Activated naive CD8-positive, alpha-beta T cell treated with anti-CD3 and anti-CD28 coated beads for 36 hours (primary cell): ENCODE data around the gene C21orf58. TPM values are rescaled to one million over a fixed set of nuclear protein-coding genes. Genes with fewer than 3 reads are reported as not detected.

Experiments used
- DNase-seq: peaks from one replicate; pipeline ENCODE4 v3.0.0; 2021
- H3K27ac Mint-ChIP-seq: one replicate; pipeline ENCODE4 v1.8.0; 2022; ENCODE audit warnings: mild to moderate bottlenecking, moderate library complexity, mixed read lengths
- H3K27me3 Mint-ChIP-seq: one replicate; pipeline ENCODE4 v1.8.0; 2022; ENCODE audit warnings: mild to moderate bottlenecking, mixed read lengths
- H3K36me3 Mint-ChIP-seq: one replicate; pipeline ENCODE4 v1.8.0; 2021; ENCODE audit warnings: mild to moderate bottlenecking, mixed read lengths
- H3K4me1 Mint-ChIP-seq: one replicate; pipeline ENCODE4 v1.8.0; 2021; ENCODE audit warnings: mixed read lengths
- H3K4me3 Mint-ChIP-seq: one replicate; pipeline ENCODE4 v1.8.0; 2022; ENCODE audit warnings: mild to moderate bottlenecking, moderate library complexity, mixed read lengths
- H3K9me3 Mint-ChIP-seq: one replicate; pipeline ENCODE4 v1.8.0; 2022; ENCODE audit warnings: mixed read lengths
- total RNA-seq, 2 experiments: library from RNA; stranded (reverse); gene quantifications; one replicate each; pipeline ENCODE4 v1.2.3, GENCODE V29; 2021

Gene C21orf58
- total RNA-seq, 2 experiments from 2014 or later: 16.5 to 17.0 TPM

DNA sequence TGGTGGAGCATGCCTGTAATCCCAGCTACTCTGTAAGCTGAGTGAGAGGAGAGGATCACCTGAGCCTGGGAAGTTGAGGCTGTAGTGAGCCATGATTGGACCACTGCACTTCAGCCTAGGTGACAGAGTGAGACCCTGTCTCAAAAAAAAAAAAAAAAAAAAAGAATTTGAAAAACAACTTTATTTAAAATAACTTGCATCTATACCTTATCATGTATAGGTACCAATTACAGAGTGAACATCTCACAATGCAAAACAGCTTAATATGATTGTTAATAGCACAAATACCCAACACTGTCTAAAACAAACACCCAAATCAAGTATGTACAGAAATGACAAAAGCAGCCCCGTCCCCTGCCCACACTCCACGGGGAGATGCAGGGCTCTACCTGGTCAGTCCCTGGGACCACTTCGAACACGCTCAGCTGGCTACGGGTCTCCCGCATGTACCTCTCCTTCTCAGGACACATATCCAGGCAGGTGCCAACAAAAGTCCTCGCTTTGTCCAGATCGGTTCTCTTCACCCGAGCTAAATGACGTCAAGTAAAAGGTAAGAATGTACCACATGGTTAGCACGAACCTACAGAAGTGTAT lies 48.8 kb downstream of the C21orf58 start:
- no peak overlapping the region for H3K4me3 Mint-ChIP-seq
- H3K36me3 Mint-ChIP-seq: peaks cover 29% of the 10 kb centered on the region
- no peak overlapping the region for H3K27ac Mint-ChIP-seq
- H3K9me3 Mint-ChIP-seq: no peaks in the 10 kb centered on the region
- H3K27me3 Mint-ChIP-seq: no peaks in the 10 kb centered on the region
- DNase-seq: no peak
- H3K4me1 Mint-ChIP-seq: peaks cover 4% of the 10 kb centered on the region

DNA sequence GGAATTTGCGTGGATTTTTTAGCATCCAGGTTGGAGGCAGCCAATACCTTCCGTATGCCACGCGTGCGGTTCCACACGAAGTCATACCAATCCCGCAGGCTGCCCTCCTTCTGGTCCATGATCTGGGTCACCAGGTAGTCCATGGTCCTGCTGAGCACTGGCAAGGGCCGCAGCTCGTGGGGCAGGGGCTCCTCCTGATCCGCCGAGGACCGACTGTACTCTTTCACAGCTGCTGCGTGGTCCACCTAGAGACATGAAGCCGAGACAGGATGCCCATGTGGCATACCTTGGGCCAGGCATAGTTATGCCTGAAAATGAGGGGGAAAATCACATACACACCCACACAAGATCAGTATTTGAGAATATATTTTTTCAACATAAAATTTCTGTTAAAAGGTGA lies 50.3 kb downstream of the C21orf58 start:
- no peak for DNase-seq
- peaks cover 3% of the 10 kb centered on the region for H3K4me1 Mint-ChIP-seq
- H3K27ac Mint-ChIP-seq: no peak overlapping the region
- H3K4me3 Mint-ChIP-seq: no peak overlapping the region
- no peaks in the 10 kb centered on the region for H3K9me3 Mint-ChIP-seq
- H3K36me3 Mint-ChIP-seq: peaks cover 23% of the 10 kb centered on the region
- H3K27me3 Mint-ChIP-seq: no peaks in the 10 kb centered on the region

DNA sequence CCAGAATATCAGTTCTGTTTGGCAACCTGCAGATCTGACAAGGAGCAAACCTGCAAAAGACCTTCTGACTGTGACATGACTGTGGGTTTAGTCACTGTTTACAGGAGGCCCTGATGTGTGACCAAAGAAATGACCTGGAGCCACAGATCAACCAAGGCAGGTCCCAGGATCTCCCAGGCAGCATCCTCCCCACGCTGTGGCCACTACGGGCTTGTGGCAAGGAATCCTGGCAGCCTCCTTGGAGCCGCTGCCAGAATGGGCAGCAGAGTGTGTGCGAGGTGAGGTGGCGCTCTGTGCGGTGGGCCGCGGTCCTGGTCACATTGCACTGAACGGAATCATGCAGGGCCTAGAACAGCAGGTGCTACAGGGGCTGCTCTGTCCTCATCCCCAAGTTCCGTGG lies 54.2 kb downstream of the C21orf58 start:
- H3K27me3 Mint-ChIP-seq: no peaks in the 10 kb centered on the region
- H3K4me1 Mint-ChIP-seq: no peaks in the 10 kb centered on the region
- H3K36me3 Mint-ChIP-seq: peaks cover 18% of the 10 kb centered on the region
- DNase-seq: no peak
- no peak overlapping the region for H3K27ac Mint-ChIP-seq
- H3K4me3 Mint-ChIP-seq: no peak overlapping the region
- no peaks in the 10 kb centered on the region for H3K9me3 Mint-ChIP-seq

DNA sequence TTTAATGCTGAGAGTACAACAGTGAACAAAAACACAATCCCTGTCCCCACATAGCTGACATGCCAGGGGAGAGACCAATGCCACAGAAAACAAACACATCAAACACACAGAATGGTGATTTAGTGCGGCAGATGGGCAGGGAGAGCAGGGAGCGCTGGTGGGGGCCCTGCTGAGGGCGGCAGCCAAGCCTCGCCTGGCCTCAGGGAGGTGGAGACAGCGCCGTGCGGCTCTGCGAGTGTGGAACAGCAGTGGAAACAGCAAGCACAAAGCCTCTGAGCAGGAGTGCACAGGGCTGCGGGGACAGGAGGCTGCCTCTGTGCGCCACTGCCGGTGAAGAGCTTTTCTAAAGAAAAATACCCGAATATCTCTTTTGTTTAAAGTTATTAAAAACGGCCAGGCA lies 55.3 kb downstream of the C21orf58 start:
- Mint-ChIP-seq H3K4me3 (no peak overlapping the region), H3K9me3 (no peaks in the 10 kb centered on the region), H3K27ac (no peak overlapping the region), H3K36me3 (peaks cover 16% of the 10 kb centered on the region), H3K4me1 (no peaks in the 10 kb centered on the region), H3K27me3 (no peaks in the 10 kb centered on the region)
- no peak for DNase-seq

DNA sequence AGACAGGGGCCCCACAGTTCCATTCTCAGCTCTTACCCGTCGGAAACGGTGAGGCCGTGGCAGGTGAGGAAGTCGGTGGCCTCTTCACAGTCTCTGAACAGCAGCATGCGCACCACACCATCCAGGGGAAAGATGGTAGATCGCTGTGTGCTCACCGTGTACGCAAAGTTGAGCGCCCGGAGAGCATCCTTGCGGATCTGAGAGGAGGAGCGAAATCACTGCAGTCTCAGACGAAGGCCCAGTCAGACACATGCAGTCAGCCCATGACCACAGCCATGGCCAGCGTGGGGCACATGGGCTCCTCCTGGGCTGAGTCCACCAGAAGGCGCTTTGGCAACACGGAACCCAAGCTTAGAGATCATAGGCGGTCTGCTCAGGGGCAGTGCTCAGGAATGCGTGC lies 56.7 kb downstream of the C21orf58 start:
- H3K4me1 Mint-ChIP-seq: no peaks in the 10 kb centered on the region
- no peak overlapping the region for H3K4me3 Mint-ChIP-seq
- DNase-seq: no peak
- no peak overlapping the region for H3K27ac Mint-ChIP-seq
- peaks cover 7% of the 10 kb centered on the region for H3K36me3 Mint-ChIP-seq
- no peaks in the 10 kb centered on the region for H3K27me3 Mint-ChIP-seq
- no peaks in the 10 kb centered on the region for H3K9me3 Mint-ChIP-seq

DNA sequence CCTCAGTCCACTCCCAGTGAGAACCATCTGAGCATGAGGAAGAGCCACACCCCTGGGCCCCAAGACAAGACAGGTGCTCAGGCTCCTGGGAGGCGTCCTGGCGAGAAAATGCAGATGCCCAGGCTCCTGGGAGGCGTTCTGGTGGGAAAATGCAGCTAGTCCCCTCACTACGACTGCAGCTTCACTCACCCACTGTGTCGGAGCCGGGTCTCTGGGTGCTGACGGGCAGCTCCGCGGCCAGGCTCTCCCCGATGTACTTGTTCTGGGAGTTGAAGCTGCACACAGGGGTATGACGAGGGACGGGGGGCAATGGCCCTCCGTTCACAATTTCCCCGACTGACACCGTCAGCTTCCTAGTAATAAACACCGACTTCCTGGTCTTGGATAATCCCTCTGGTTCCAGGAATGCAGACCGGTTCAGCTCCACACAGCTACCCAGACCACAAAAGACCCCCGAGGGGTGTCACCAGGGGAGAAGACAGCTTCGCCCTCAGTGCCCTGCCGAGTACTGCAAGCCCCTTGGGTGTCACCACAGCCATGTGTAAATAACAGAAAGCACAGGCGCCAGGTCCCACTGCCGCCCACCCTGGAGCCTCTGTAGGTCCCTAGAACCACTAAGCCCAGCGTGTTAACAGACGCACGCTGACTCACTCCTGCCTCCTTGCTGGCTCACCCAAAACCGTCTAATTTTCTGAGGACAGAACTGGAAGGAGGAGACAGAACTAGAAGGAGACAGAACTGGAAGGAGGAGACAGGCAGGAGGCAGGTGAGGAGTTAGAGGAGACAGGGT lies 57.7 kb downstream of the C21orf58 start:
- DNase-seq: no peak
- H3K27ac Mint-ChIP-seq: no peak overlapping the region
- H3K9me3 Mint-ChIP-seq: no peaks in the 10 kb centered on the region
- no peak overlapping the region for H3K4me3 Mint-ChIP-seq
- H3K36me3 Mint-ChIP-seq: peaks cover 8% of the 10 kb centered on the region
- H3K4me1 Mint-ChIP-seq: no peaks in the 10 kb centered on the region
- no peaks in the 10 kb centered on the region for H3K27me3 Mint-ChIP-seq

DNA sequence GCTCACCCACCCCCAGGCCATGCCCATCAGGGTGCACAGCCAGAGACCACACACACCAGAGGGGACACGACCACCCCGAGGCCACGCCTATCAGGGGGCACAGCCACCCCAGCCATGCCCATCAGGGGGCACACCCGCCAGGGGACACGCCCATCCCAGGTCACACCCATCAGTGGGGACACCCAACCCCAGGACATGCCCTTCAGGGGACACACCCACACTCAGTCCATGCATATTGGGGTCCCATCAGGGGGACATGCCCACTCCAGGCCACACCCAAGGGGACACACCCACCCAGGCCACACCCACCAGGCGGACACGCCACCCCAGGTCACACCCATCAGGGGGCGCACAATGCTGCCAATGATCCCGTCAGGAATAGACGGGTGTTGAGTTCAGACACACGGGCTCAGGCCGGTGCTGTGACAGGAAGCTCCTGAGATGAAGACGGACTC lies 59.0 kb downstream of the C21orf58 start:
- H3K9me3 Mint-ChIP-seq: no peaks in the 10 kb centered on the region
- no peak overlapping the region for H3K4me3 Mint-ChIP-seq
- no peaks in the 10 kb centered on the region for H3K4me1 Mint-ChIP-seq
- H3K27ac Mint-ChIP-seq: no peak overlapping the region
- peaks cover 9% of the 10 kb centered on the region for H3K36me3 Mint-ChIP-seq
- no peaks in the 10 kb centered on the region for H3K27me3 Mint-ChIP-seq
- no peak for DNase-seq

DNA sequence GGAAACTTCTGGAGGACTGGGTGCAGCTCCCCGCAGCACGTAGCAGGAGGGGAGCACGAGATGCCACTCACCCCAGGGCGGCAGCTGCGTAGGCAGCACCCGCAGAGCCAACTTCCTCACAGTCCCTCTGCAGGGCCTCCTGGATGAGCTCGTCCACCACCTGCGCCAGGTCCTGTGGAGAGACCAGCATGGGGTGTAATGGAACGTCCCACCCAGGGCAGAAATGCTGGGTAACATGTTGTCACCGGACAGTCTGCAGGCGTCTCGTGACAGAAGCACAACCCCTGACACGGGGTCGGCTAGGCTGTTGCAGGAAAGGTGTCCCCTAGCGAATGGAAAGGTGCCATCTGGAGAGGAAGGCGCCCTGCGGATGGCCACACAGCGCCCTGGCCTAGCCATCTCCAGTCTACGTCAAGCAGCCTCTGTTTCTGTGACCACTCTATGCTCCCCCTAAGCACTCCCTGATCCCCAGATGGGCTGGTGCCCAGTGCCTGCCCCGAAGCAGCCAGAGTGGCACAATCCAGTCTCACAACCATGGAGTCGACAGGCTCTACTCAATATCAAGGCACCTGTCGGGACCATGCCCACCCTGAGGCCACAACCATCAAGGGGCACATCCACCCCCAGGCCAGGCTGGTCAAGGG lies 59.5 kb downstream of the C21orf58 start:
- H3K36me3 Mint-ChIP-seq: peaks cover 9% of the 10 kb centered on the region
- DNase-seq: no peak
- no peak overlapping the region for H3K4me3 Mint-ChIP-seq
- no peaks in the 10 kb centered on the region for H3K27me3 Mint-ChIP-seq
- no peaks in the 10 kb centered on the region for H3K9me3 Mint-ChIP-seq
- no peak overlapping the region for H3K27ac Mint-ChIP-seq
- H3K4me1 Mint-ChIP-seq: no peaks in the 10 kb centered on the region

DNA sequence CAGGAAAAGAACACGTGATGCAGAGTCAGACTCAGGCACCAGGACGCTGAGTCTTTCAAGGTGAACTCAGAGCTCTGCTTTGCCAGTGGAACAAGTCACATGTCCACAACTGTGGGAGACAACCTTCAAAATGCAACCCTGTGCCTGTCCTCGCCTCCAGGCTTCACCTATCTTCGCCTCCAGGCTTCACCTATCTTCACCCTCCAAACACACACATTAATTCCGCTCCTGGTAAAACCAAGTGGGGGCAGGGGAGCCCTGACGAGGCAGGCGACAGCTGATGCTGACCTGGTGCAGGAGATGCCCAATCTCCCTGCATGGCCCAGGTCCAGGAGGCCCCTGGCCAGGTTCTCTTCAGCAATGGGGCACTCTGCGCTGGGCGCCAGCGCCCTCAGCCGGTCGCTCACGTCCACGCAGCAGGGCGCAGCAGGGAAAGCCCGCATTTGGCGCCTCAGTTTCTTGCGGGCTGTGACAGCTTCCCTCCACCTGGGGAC lies 67.1 kb downstream of the C21orf58 start:
- no peak overlapping the region for H3K4me3 Mint-ChIP-seq
- H3K27ac Mint-ChIP-seq: no peak overlapping the region
- DNase-seq: no peak
- H3K27me3 Mint-ChIP-seq: no peaks in the 10 kb centered on the region
- peaks cover 18% of the 10 kb centered on the region for H3K4me1 Mint-ChIP-seq
- H3K36me3 Mint-ChIP-seq: peaks cover 41% of the 10 kb centered on the region
- no peaks in the 10 kb centered on the region for H3K9me3 Mint-ChIP-seq

DNA sequence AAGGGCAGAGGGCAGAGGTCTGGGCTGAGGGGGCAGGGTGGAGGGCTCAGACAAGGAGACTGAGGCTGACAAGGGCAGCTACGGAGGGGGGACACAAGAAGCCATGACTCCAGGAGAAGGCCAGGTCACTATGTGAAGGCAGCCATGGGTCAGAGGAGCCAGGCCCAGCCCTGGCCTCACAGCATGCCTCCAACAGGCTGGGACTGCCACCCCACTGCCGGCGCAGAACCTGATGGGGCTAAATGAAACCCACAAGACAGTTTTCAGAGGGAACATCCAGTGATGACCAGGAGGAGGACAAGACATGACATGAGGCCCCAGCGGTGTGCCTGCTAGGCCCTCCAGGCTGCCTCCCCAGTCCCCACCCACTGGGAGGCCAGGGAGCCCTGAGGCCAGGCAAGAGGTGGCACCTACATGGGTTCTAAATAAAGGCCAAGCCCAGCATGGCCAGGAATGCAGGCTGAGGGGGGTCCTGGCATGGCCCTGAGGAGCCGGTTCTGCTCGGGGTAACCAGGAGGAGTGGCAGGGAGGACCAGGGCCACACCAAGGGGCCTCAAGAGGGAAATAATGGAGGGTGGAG lies 67.8 kb downstream of the C21orf58 start:
- peaks cover 24% of the 10 kb centered on the region for H3K4me1 Mint-ChIP-seq
- no peaks in the 10 kb centered on the region for H3K27me3 Mint-ChIP-seq
- no peak overlapping the region for H3K27ac Mint-ChIP-seq
- peaks cover 43% of the 10 kb centered on the region for H3K36me3 Mint-ChIP-seq
- no peaks in the 10 kb centered on the region for H3K9me3 Mint-ChIP-seq
- no peak overlapping the region for H3K4me3 Mint-ChIP-seq
- DNase-seq: no peak

DNA sequence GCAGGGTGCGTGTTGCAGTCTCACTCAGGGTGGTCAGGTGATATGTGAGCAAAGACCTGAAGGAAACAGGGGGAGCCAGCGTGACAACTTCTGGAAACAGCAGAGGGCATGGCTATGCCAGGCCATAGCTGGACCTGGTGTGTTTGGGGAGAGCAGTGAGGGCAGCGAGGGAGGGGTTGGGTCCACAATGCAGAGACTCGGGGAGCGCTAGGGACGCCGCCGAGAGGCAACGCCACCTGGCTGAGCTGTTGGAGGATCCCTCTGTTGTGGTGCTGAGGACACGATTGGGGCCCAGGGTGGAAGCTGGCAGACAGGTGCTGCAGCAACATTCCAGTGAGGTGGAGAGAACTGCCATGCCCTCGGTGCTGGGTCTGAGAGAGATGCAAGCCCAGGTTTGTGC lies 68.5 kb downstream of the C21orf58 start:
- peak overlapping the region; percentile 80 for H3K27ac Mint-ChIP-seq
- H3K4me1 Mint-ChIP-seq: peaks cover 30% of the 10 kb centered on the region
- peaks cover 48% of the 10 kb centered on the region for H3K36me3 Mint-ChIP-seq
- H3K27me3 Mint-ChIP-seq: no peaks in the 10 kb centered on the region
- DNase-seq: no peak
- H3K9me3 Mint-ChIP-seq: no peaks in the 10 kb centered on the region
- H3K4me3 Mint-ChIP-seq: no peak overlapping the region

DNA sequence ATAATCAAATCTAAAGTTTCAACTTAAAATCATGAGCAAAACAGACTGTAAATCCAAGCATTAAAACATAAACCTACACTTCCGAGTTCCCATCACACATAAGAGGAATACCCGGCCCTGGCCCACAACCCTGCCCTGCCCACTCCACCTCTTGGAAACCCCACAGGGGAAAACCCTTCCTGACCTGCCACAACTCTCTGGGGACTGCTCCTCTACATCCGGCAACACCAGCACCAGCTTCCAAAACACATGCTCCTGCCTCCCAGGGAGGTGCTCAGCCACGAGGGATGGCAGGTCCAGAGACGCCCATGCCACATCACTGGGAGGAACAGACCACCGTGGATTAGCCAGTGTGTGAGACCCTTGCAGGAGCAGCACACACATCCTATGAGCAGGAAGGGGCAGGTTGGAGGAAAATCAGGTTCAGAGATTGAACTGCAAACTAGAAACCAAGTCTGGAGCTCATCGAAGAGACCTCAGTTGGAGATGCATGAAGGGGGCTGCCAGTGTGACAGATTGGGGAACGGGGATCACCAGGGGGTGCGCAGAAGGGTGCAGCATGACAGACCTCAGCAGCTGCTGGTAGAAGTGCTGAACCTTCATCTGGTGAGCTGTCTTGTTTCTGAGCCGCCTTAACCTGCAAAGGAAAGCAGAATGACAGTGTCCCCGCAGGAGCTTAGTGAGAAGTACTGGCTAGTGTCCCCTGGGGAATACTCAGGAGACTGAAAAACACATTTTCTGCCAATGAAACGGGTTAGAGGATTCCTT lies 69.3 kb downstream of the C21orf58 start:
- Mint-ChIP-seq H3K27ac (peak overlapping the region; percentile 80), H3K4me3 (no peak overlapping the region), H3K27me3 (no peaks in the 10 kb centered on the region), H3K36me3 (peaks cover 56% of the 10 kb centered on the region), H3K9me3 (no peaks in the 10 kb centered on the region), H3K4me1 (peaks cover 31% of the 10 kb centered on the region)
- no peak for DNase-seq

DNA sequence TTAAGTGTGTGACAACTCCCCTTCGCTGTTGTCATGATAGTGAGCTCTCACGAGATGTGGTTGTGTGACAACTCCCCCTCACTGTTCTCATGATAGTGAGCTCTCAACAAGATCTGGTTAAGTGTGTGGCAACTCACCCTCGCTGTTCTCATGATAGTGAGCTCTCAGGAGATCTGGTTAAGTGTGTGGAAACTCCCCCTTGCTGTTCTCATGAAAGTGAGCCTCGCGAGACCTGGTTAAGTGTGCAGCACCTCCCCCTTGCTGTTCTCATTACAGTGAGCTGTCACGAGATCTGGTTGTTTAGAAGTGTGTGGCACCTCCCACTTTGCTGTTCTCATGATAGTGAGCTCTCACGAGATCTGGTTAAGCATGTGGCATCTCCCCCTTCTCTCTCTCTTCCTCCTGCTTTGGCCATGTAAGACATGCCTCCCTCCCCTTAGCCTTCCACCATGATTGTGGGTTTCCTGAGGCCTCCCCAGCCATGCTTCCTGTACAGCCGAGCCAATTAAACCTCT lies 70.0 kb downstream of the C21orf58 start:
- H3K36me3 Mint-ChIP-seq: peaks cover 60% of the 10 kb centered on the region
- no peaks in the 10 kb centered on the region for H3K27me3 Mint-ChIP-seq
- H3K9me3 Mint-ChIP-seq: no peaks in the 10 kb centered on the region
- peak; percentile 53 for DNase-seq
- peak overlapping the region; percentile 80 for H3K27ac Mint-ChIP-seq
- H3K4me3 Mint-ChIP-seq: no peak overlapping the region
- peaks cover 29% of the 10 kb centered on the region for H3K4me1 Mint-ChIP-seq

DNA sequence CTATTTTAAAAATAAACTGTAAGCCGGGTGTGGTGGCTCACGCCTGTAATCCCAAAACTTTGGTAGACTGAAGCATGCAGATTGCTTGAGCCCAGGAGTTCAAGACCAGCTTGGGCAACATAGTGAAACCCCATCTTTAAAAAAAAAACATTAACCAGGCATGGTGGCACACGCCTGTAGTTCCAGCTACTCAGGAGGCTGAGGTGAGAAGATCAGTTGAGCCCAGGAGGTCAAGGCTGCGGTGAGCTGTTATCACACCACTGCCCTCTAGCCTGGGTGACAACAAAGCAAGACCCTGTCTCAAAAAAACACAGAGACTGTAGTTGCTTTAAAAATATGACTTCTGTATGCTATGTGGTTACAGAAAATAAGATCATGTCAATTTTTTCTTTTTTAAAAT lies 70.8 kb downstream of the C21orf58 start:
- DNase-seq: no peak
- Mint-ChIP-seq H3K9me3 (no peaks in the 10 kb centered on the region), H3K4me1 (peaks cover 29% of the 10 kb centered on the region), H3K4me3 (no peak overlapping the region), H3K27me3 (no peaks in the 10 kb centered on the region), H3K27ac (no peak overlapping the region), H3K36me3 (peaks cover 63% of the 10 kb centered on the region)
